HepG2 (cell line): Measurements from ENCODE around the gene VPS13D.

Source experiments
- CTCF ChIP-seq: sonication (generic); formaldehyde crosslinking; IDR thresholded peaks from 2 replicates; pipeline ENCODE4 v1.5.0; 2020; ENCODE audit warnings: mild to moderate bottlenecking, missing genetic modification reagents, moderate library complexity
- POLR2AphosphoS5 ChIP-seq: IDR thresholded peaks from 2 replicates; pipeline ENCODE4 v1.6.1; 2012; ENCODE audit warnings: low read depth, low read length
- RFX5 ChIP-seq: IDR thresholded peaks from 2 replicates; pipeline ENCODE4 v1.6.1; 2011; ENCODE audit warnings: low read depth, low read length, improper control_type of control experiment
- ZNF432 ChIP-seq: sonication (generic); formaldehyde crosslinking; IDR thresholded peaks from 2 replicates; pipeline ENCODE4 v1.5.0; 2020; ENCODE audit warnings: missing genetic modification reagents, mild to moderate bottlenecking, borderline replicate concordance

DNA sequence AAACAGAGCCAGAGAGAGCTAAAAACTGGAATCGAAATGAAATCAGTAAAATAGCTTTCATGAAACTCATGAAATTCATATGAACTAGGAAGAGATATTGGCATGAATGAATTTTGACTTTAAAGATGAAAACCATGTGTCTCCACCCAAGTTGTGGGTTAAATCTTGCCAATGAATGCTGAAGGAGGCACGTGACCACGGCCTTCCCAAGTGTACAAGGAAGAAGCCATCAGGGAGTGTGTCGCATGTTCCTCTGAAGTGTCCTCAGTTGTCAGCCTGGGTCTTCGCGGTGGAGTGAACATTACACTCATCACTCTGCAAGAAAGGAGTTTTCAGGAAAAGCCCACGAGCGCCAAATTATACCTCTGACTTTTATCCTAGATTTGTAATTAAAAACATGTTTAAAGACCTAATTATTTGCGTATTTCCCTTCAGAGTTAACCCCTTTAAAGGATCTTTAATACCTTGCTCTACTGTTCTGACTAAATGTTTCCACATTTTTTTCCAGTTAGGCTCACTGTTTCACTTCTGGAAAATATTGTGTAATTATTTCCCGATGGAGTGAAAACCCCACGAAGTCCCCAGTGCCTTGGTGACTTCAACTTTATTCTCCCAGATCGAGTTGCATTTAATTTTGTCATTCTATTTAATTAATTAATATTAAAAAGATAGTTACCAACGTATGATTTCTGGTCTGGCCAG, 269.9 kb downstream of the VPS13D start:
- TF ChIP-seq POLR2AphosphoS5 (no peak), ZNF432 (CRISPR knock-in tag) (no peak), CTCF (CRISPR knock-in tag) (no peak), RFX5 (no peak)
